Measurements from ENCODE around the gene NEK1.
"Not testable (repeated sequence)": the region's sequence is repeated elsewhere in the genome, so short reads cannot be mapped to it uniquely, and the experiment has no call there.

NEK1 gene

DNA sequence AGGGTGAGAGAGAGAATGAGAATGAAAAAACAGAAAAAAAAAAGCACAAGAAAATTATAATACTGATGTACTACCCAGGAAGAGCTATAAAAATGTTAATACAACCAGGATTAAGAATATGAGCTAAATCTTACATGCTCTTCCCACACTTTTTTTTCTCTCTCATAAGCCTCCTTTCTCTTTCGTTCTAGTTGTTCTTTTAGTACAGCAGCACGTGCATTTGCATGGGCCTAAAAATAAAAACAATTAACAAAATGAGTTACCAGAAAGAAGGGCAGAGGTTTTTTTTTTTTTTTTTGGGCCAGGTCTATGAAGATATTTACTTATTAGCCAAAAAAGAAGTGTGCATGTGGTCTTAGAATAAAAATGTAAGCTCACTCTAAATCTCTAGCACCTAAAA, 105.5 kb downstream of the NEK1 start:
- Mint-ChIP-seq H3K4me1 (no peaks in the 10 kb centered on the region), H3K4me3 (no peak overlapping the region), H3K9me3 (peaks cover 3% of the 10 kb centered on the region), H3K36me3 (peaks cover 56% of the 10 kb centered on the region), H3K27me3 (no peaks in the 10 kb centered on the region), H3K27ac (no peak overlapping the region)
- ATAC-seq, result no peak

DNA sequence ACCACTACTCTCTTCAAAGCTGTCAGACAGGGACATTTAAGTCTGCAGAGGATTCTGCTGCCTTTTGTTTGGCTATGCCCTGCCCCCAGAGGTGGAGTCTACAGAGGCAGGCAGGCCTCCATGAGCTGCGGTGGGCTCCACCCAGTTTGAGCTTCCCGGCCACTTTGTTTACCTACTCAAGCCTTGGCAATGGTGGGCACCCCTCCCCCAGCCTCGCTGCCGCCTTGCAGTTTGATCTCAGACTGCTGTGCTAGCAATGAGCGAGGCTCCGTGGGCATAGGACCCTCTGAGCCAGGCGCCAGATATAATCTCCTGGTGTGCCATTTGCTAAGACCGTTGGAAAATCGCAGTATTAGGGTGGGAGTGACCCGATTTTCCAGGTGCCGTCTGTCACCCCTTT, 112.5 kb downstream of the NEK1 start:
- ATAC-seq, H3K27ac Mint-ChIP-seq, H3K9me3 Mint-ChIP-seq, H3K27me3 Mint-ChIP-seq, H3K4me3 Mint-ChIP-seq, H3K4me1 Mint-ChIP-seq: not testable (repeated sequence)
- H3K36me3 Mint-ChIP-seq, result peaks cover 69% of the 10 kb centered on the region

GRCh38 chr4:169494234-169494633, 118.1 kb downstream of the NEK1 start:
- H3K36me3 Mint-ChIP-seq, result peaks cover 42% of the 10 kb centered on the region
- not testable (repeated sequence) for H3K27me3 Mint-ChIP-seq, H3K9me3 Mint-ChIP-seq, H3K4me1 Mint-ChIP-seq, H3K4me3 Mint-ChIP-seq, ATAC-seq, H3K27ac Mint-ChIP-seq

GRCh38 chr4:169493164-169493524, 119.2 kb downstream of the NEK1 start:
- Mint-ChIP-seq H3K4me3 (no peak overlapping the region), H3K4me1 (no peaks in the 10 kb centered on the region), H3K27ac (no peak overlapping the region), H3K9me3 (peaks cover 8% of the 10 kb centered on the region), H3K27me3 (no peaks in the 10 kb centered on the region), H3K36me3 (peaks cover 35% of the 10 kb centered on the region)
- no peak for ATAC-seq

DNA sequence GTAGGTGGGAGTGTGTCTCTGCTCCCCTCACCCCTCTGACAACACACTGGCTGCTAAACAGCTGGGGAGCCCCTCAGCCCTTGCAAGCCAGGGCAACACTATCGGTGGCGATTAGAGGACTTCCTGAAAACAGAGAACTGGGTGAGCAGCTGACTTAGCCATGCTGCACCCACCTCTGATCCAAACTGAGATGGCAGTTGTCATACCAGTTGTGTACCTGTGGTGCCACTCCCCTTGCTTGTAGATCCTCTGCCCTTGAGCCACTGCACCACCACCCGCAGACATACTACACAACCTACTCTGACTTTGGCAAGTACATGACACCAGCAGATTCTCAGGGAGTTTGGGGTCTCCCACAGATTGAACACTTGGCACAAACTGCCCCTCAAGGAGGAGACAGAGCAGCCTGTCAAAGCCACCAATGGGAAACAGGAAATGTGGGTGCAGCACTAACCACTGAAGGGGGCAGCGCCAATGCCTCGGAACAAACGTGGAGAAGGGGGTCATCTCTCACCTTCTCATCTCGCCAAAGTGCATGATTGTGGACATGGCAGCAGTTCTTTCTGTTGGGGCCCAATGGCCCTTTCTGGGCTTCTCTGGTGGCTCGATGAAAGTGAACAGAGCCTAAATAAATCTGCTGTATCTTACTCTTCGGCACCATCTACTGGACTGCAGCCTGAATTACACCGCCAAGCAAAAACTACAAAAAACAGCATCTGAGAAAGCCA, 119.8 kb downstream of the NEK1 start:
- Mint-ChIP-seq H3K27me3 (no peaks in the 10 kb centered on the region), H3K27ac (no peak overlapping the region), H3K4me3 (no peak overlapping the region), H3K36me3 (peaks cover 34% of the 10 kb centered on the region), H3K4me1 (no peaks in the 10 kb centered on the region), H3K9me3 (peaks cover 8% of the 10 kb centered on the region)
- ATAC-seq, result no peak

DNA sequence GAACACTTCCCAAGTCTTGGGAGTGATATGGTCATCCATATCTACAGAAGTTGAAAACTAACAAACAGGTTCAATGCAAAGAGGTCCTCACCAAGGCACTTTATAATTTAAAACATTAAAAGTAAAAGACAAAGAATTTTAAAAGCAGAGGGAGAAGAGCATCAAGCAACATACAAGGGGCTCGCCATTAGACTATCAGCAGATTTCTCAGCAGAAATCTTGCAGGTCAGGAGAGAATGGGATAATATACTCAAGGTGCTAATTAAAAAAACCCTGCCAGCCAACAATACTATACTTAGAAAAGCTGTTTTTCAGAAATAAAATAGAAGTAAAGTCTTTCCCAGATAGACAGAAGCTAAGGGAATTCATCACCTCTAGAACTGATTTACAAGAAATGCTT, 121.2 kb downstream of the NEK1 start:
- no peaks in the 10 kb centered on the region for H3K4me1 Mint-ChIP-seq
- H3K9me3 Mint-ChIP-seq, result peaks cover 5% of the 10 kb centered on the region
- no peak for ATAC-seq
- H3K4me3 Mint-ChIP-seq, result no peak overlapping the region
- H3K27me3 Mint-ChIP-seq, result no peaks in the 10 kb centered on the region
- H3K36me3 Mint-ChIP-seq, result peaks cover 29% of the 10 kb centered on the region
- H3K27ac Mint-ChIP-seq, result no peak overlapping the region

DNA sequence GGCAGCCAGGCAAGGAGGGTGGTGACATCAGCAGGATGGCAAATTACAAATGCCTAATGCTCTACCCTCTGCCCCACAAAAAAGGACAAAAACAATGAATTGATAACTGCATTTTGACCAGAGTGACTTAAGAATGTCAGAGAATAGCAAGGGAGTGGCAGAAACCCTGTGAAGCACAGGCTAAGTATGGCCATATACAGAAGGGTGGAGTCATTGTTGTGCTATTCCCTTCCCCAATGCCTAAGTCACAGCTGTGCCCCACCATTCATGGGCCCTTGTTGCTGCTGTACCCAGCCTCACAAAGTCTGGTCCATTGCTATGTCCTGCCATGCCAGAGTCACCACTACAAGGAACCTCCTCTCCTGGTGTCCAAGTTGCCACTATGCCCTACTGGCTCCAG, 123.1 kb downstream of the NEK1 start:
- Mint-ChIP-seq H3K27ac (no peak overlapping the region), H3K27me3 (no peaks in the 10 kb centered on the region), H3K36me3 (peaks cover 29% of the 10 kb centered on the region), H3K4me1 (no peaks in the 10 kb centered on the region), H3K9me3 (peaks cover 5% of the 10 kb centered on the region), H3K4me3 (no peak overlapping the region)
- no peak for ATAC-seq

- Mint-ChIP-seq H3K36me3 (peaks cover 28% of the 10 kb centered on the region), H3K27ac (no peak overlapping the region), H3K4me1 (no peaks in the 10 kb centered on the region), H3K4me3 (no peak overlapping the region), H3K27me3 (no peaks in the 10 kb centered on the region), H3K9me3 (no peaks in the 10 kb centered on the region)
- ATAC-seq, result no peak
Observed at GRCh38 chr4:169485791-169486742, 126.3 kb downstream of the NEK1 start.

DNA sequence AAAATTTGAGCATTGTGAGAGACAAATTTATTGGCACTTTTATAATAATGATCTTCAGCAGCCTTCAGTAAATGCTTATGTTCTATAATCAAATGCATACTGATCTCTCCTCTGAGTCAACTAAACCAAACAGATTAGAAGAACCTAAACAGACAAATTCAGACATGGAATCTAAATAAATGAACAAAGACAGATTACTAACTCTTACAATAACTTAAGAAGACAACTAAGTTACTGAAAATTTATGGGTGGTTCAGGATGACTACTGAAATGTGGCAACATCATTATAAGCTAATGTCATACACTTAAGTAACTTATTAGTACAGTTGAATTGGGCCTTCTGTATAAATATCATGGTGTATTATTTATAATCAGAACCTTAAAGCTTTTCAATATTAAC, 127.3 kb downstream of the NEK1 start:
- Mint-ChIP-seq H3K4me3 (no peak overlapping the region), H3K27ac (no peak overlapping the region), H3K27me3 (no peaks in the 10 kb centered on the region), H3K36me3 (peaks cover 22% of the 10 kb centered on the region), H3K9me3 (no peaks in the 10 kb centered on the region), H3K4me1 (no peaks in the 10 kb centered on the region)
- ATAC-seq, result no peak

DNA sequence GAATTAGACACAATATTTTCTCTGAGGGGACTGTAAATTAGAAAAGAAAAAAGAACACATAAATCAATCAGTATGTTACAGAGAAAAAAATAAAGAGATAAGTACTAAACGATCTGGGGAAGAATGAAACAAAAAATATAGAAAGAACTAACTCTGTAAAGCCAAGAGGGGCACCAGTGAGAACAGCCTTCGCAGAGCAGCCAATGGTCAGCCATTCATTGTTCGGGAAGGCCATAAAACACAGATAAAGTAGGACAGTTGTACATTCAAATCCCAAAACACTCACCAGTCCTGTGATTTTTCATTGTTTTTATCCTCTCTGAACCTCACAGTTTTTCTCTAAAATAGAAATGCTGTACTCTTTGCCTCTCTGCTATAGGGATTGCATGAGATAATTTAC, 127.9 kb downstream of the NEK1 start:
- Mint-ChIP-seq H3K9me3 (no peaks in the 10 kb centered on the region), H3K4me3 (no peak overlapping the region), H3K27me3 (no peaks in the 10 kb centered on the region), H3K27ac (no peak overlapping the region), H3K4me1 (no peaks in the 10 kb centered on the region), H3K36me3 (peaks cover 21% of the 10 kb centered on the region)
- ATAC-seq, result no peak

GRCh38 chr4:169464080-169464479, 148.3 kb downstream of the NEK1 start:
- Mint-ChIP-seq H3K9me3 (peaks cover 9% of the 10 kb centered on the region), H3K4me1 (no peaks in the 10 kb centered on the region), H3K36me3 (peaks cover 50% of the 10 kb centered on the region), H3K27me3 (no peaks in the 10 kb centered on the region), H3K27ac (no peak overlapping the region), H3K4me3 (no peak overlapping the region)
- ATAC-seq, result no peak

GRCh38 chr4:169460081-169460480, 152.3 kb downstream of the NEK1 start:
- Mint-ChIP-seq H3K4me1 (no peaks in the 10 kb centered on the region), H3K9me3 (peaks cover 13% of the 10 kb centered on the region), H3K27ac (no peak overlapping the region), H3K4me3 (no peak overlapping the region), H3K36me3 (peaks cover 79% of the 10 kb centered on the region), H3K27me3 (no peaks in the 10 kb centered on the region)
- no peak for ATAC-seq

DNA sequence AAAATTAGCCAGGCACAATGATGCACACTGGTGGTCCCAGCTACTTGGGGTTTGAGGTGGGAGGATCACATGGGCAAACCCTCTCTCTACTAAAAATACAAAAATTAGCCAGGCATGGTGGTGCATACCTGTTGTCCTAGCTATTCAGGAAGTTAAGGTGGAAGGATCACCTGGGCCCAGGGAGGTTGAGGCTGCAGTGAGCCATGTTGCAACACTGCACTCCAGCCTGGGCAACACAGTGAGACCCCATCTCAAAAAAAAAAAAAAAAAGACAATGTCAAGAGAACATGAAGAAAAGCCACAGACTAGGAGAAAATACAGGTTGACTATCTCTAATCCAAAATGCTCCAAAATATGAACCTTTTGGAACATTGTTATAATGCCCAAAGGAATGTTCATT, 153.8 kb downstream of the NEK1 start:
- no peak overlapping the region for H3K4me3 Mint-ChIP-seq
- H3K36me3 Mint-ChIP-seq, result peaks cover 91% of the 10 kb centered on the region
- H3K4me1 Mint-ChIP-seq, result no peaks in the 10 kb centered on the region
- H3K27me3 Mint-ChIP-seq, result no peaks in the 10 kb centered on the region
- peaks cover 16% of the 10 kb centered on the region for H3K9me3 Mint-ChIP-seq
- ATAC-seq, result no peak
- H3K27ac Mint-ChIP-seq, result no peak overlapping the region

DNA sequence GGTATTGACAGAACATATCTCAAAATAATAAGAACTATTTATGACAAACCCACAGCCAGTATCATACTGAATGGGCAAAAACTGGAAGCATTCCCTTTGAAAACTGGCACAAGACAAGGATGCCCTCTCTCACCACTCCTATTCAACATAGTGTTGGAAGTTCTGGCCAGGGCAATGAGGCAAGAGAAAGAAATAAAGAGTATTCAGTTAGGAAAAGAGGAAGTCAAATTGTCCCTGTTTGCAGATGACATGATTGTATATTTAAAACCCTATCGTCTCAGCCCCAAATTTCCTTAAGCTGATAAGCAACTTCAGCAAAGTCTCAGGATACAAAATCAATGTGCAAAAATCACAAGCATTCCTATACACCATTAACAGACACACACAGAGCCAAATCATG, 159.7 kb downstream of the NEK1 start:
- peaks cover 19% of the 10 kb centered on the region for H3K9me3 Mint-ChIP-seq
- H3K4me3 Mint-ChIP-seq, ATAC-seq, H3K4me1 Mint-ChIP-seq, H3K27ac Mint-ChIP-seq, H3K27me3 Mint-ChIP-seq: not testable (repeated sequence)
- H3K36me3 Mint-ChIP-seq, result peaks cover 94% of the 10 kb centered on the region

DNA sequence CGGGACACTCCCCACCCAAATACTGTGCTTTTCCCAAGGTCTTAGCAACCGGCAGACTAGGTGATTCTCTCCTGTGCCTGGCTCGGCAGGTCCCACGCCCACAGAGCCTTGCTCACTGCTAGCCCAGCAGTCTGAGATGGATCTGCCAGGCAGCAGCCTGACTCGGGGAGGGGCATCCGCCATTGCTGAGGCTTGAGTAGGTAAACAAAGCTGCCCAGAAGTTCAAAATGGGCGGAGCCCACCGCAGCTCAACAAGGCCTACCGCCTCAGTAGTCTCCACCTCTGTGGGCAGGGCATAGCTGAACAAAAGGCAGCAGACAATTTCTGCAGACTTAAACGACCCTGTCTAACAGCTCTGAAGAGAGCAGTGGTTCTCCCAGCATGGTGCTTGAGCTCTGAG, 163.4 kb downstream of the NEK1 start:
- H3K4me3 Mint-ChIP-seq, H3K27ac Mint-ChIP-seq, ATAC-seq, H3K27me3 Mint-ChIP-seq, H3K4me1 Mint-ChIP-seq: not testable (repeated sequence)
- Mint-ChIP-seq H3K9me3 (peaks cover 36% of the 10 kb centered on the region), H3K36me3 (peaks cover 94% of the 10 kb centered on the region)

DNA sequence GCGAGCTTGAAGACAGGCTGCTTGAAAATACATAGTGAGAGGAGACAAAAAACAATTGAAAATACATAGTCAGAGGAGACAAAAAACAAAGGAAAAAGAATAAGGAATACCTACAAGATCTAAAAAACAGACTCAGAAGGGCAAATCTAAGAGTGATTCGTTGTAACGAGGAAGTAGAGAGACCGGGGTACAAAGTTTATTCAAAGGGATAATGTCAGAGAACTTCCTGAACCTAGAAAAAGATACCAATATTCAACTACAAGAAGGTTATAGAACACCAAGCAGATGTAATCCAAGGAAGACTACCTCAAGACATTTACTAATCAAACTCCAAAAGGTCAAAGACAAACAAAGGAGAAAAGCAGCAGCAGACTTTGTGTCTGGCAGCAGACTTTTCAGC, 165.6 kb downstream of the NEK1 start:
- peaks cover 40% of the 10 kb centered on the region for H3K9me3 Mint-ChIP-seq
- H3K27me3 Mint-ChIP-seq, result no peaks in the 10 kb centered on the region

More for the DNA sequence above, 165.6 kb downstream of the NEK1 start:
- Mint-ChIP-seq H3K36me3 (peaks cover 94% of the 10 kb centered on the region), H3K27ac (no peak overlapping the region), H3K4me3 (no peak overlapping the region), H3K4me1 (peaks cover 5% of the 10 kb centered on the region)
- ATAC-seq, result no peak
